Pericardium fibroblast (primary cell): Measurements from ENCODE around the gene FZD10. TPM values are rescaled to one million over a fixed set of nuclear protein-coding genes. Genes with fewer than 3 reads are reported as not detected.

Source experiments
- total RNA-seq: library from RNA; depleted of rRNA; stranded (reverse); fragments of >200 nt; gene quantifications from 2 replicates; pipeline ENCODE4 v1.2.3, GENCODE V29; 2015

The FZD10 gene, protein sequence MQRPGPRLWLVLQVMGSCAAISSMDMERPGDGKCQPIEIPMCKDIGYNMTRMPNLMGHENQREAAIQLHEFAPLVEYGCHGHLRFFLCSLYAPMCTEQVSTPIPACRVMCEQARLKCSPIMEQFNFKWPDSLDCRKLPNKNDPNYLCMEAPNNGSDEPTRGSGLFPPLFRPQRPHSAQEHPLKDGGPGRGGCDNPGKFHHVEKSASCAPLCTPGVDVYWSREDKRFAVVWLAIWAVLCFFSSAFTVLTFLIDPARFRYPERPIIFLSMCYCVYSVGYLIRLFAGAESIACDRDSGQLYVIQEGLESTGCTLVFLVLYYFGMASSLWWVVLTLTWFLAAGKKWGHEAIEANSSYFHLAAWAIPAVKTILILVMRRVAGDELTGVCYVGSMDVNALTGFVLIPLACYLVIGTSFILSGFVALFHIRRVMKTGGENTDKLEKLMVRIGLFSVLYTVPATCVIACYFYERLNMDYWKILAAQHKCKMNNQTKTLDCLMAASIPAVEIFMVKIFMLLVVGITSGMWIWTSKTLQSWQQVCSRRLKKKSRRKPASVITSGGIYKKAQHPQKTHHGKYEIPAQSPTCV
- total RNA-seq, result 0.17 TPM in 1 of 2 replicates, not detected in the other

DNA sequence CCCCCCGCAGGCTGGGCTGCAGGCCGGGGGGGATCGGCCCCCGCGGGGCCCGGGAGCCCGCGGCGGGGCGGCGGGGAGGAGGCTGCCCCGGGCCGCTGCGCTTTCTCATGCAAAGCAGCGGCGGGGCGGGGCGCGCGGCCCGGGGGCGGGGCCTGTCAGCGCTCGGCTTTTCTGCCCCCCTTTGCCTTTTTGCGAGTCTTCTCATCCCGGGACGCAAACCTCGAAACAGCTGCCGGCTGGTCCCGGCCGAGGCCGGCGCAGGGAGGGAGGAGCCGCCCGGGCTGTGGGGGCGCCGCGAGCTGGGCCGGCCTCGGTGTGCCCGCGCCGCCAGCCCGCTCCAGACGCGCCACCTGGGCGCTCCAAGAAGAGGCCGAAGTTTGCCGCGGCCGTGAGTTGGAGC, at the start of gene FZD10:
Gene FZD10 (plus strand): TSS at position 198 of the 400 bp plus-strand sequence. CDS start 479 bp downstream, outside the sequence.

Other genes with a start within 250 kb of the FZD10 start
- not detected in 2 replicates for gene PIWIL1, start 175.4 kb downstream of the FZD10 start, total RNA-seq